ENCODE measurements around the gene LGR5.

DNA sequence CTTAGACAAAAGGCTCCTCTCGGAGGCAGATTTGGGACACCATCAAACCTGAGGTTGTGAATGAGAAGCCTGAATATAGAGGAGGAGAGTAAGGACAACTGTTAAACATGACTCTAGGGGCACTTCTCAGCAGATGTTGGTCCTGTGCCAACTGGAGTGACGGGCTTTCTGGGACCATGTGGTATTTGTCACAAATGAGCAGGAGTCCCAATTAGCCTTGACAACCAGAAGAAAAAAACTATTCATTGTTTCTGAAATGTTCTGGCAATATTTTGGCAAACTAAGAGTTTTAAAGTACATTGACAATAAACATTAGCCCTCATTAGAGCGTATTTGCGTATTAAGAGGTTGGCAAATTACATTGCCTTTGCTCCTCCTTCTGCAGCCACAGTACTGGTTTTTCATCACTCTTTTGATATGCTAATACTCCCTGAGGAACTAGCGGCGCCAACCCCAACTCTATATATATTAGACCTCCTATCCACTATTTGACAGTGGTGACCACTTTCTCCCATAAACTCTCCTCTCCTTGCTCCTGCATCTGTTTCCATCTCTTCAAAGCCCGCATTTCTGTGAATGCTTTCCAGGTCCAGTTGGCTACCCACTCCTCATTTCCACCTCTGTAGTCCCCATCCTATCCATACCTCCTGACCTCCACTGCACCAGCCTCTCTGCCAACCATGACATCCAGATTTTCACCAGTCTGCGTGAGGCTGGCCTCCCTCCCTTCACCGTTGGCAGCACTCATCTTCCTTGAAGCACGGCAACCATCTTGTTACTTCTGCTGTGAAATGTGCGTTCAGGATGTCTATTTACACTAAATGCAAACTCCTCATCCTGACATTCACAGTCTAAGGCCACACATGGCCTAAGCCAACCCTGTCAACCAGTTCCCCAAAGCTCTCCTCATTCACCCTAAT is 123.3 kb downstream of the LGR5 start:
- no peak for TF ChIP-seq EZH2 (IDR thresholded peaks at IDR 0.05; ENCODE audit: borderline replicate concordance, low read depth, low read length, severe bottlenecking)
- TF ChIP-seq, protein P1, sequence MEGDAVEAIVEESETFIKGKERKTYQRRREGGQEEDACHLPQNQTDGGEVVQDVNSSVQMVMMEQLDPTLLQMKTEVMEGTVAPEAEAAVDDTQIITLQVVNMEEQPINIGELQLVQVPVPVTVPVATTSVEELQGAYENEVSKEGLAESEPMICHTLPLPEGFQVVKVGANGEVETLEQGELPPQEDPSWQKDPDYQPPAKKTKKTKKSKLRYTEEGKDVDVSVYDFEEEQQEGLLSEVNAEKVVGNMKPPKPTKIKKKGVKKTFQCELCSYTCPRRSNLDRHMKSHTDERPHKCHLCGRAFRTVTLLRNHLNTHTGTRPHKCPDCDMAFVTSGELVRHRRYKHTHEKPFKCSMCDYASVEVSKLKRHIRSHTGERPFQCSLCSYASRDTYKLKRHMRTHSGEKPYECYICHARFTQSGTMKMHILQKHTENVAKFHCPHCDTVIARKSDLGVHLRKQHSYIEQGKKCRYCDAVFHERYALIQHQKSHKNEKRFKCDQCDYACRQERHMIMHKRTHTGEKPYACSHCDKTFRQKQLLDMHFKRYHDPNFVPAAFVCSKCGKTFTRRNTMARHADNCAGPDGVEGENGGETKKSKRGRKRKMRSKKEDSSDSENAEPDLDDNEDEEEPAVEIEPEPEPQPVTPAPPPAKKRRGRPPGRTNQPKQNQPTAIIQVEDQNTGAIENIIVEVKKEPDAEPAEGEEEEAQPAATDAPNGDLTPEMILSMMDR (IDR thresholded peaks at IDR 0.05; ENCODE audit: borderline replicate concordance, extremely low read depth, low read length, poor library complexity, severe bottlenecking), result no peak

Measured in DND-41 (cell line).